Breast epithelium (tissue), 3 donors: ENCODE results near the gene PPP2R2B.

Source experiments
- CTCF ChIP-seq, 3 donors: fragments of 450-650 bp; IDR thresholded peaks; one replicate each; pipeline ENCODE4 v1.5.1; 2016 to 2017; ENCODE audit warnings: antibody characterized with exemption in 3 of 3, mild to moderate bottlenecking in 3 of 3, moderate library complexity in 3 of 3
- POLR2A ChIP-seq: fragments of 450-650 bp; IDR thresholded peaks from one replicate; pipeline ENCODE4 v1.6.1; 2016; ENCODE audit warnings: antibody characterized with exemption, mild to moderate bottlenecking, moderate library complexity

GRCh38 chr5:146675636-146676035, 202.9 kb downstream of the PPP2R2B start:
- TF ChIP-seq CTCF (IDR thresholded peaks at IDR 0.05) (no peak), POLR2A (no peak)
